ENCODE data around the gene TMEM239.

Gene TMEM239

DNA sequence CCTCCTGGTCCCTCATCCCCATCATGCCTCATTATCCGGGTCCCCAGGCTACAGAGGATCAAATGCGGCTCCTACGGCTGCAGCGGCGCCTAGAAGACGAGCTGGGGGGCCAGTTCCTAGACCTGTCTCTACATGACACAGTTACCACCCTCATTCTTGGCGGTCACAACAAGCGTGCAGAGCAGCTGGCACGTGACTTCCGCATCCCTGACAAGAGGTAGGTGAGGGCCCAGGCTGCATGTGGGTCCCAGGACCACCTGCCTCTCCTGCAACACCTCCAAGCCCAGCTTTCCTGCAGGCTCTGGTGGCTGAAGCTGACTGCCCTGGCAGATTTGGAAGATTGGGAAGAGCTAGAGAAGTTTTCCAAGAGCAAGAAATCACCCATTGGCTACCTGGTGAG, 48.9 kb downstream of the TMEM239 start:
- TF ChIP-seq EGR1 (IDR thresholded peaks at IDR 0.05), result no peak
- no peak for TF ChIP-seq TAF1 (IDR thresholded peaks at IDR 0.05; ENCODE audit: low read depth)
- no peak for TF ChIP-seq ZBTB7A (IDR thresholded peaks at IDR 0.05; ENCODE audit: low read depth)
- no peak for TF ChIP-seq CEBPB (IDR thresholded peaks at IDR 0.05)
- no peak for TF ChIP-seq CREB1 (IDR thresholded peaks at IDR 0.05; ENCODE audit: low read depth)
- no peak for TF ChIP-seq NFIC (IDR thresholded peaks at IDR 0.05)
- TF ChIP-seq EP300 (IDR thresholded peaks at IDR 0.05; ENCODE audit: borderline replicate concordance), result no peak
- no peak for TF ChIP-seq FOXM1 (IDR thresholded peaks at IDR 0.05; ENCODE audit: borderline replicate concordance, low read depth)
- no peak for TF ChIP-seq RAD21 (IDR thresholded peaks at IDR 0.05; ENCODE audit: low read depth)
- TF ChIP-seq TCF12 (IDR thresholded peaks at IDR 0.05; ENCODE audit: low read depth), result no peak
- TF ChIP-seq, protein P1, sequence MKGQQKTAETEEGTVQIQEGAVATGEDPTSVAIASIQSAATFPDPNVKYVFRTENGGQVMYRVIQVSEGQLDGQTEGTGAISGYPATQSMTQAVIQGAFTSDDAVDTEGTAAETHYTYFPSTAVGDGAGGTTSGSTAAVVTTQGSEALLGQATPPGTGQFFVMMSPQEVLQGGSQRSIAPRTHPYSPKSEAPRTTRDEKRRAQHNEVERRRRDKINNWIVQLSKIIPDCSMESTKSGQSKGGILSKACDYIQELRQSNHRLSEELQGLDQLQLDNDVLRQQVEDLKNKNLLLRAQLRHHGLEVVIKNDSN (IDR thresholded peaks at IDR 0.05), result no peak
- TF ChIP-seq, protein P2, sequence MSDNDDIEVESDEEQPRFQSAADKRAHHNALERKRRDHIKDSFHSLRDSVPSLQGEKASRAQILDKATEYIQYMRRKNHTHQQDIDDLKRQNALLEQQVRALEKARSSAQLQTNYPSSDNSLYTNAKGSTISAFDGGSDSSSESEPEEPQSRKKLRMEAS (IDR thresholded peaks at IDR 0.05), result no peak
- TF ChIP-seq TEAD4 (IDR thresholded peaks at IDR 0.05), result no peak
- no peak for TF ChIP-seq YY1 (IDR thresholded peaks at IDR 0.05; ENCODE audit: low read depth)
- TF ChIP-seq, protein P3, sequence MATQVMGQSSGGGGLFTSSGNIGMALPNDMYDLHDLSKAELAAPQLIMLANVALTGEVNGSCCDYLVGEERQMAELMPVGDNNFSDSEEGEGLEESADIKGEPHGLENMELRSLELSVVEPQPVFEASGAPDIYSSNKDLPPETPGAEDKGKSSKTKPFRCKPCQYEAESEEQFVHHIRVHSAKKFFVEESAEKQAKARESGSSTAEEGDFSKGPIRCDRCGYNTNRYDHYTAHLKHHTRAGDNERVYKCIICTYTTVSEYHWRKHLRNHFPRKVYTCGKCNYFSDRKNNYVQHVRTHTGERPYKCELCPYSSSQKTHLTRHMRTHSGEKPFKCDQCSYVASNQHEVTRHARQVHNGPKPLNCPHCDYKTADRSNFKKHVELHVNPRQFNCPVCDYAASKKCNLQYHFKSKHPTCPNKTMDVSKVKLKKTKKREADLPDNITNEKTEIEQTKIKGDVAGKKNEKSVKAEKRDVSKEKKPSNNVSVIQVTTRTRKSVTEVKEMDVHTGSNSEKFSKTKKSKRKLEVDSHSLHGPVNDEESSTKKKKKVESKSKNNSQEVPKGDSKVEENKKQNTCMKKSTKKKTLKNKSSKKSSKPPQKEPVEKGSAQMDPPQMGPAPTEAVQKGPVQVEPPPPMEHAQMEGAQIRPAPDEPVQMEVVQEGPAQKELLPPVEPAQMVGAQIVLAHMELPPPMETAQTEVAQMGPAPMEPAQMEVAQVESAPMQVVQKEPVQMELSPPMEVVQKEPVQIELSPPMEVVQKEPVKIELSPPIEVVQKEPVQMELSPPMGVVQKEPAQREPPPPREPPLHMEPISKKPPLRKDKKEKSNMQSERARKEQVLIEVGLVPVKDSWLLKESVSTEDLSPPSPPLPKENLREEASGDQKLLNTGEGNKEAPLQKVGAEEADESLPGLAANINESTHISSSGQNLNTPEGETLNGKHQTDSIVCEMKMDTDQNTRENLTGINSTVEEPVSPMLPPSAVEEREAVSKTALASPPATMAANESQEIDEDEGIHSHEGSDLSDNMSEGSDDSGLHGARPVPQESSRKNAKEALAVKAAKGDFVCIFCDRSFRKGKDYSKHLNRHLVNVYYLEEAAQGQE (IDR thresholded peaks at IDR 0.05; ENCODE audit: low read depth), result no peak

DNA sequence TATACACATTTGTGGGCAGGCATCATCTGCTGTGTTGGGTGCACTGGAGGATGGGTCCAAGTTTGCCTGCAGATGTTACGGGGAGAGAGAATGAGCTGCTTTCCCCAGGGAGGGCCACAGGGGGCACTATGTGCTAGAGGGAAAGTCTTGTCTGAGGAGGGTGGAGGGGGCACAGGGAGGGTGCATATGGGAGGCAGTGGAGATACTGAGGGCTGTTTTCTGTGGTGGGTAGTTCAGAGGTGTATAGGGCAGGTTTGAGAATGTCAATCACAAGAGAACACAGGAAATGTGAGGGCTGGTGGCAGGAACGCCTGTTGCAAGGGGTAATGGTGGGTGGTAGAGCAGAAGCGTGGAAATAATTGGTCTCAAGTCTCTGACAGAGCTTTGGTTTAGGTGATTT, 49.5 kb downstream of the TMEM239 start:
- TF ChIP-seq RAD21 (IDR thresholded peaks at IDR 0.05; ENCODE audit: low read depth) (peak; percentile 39; the same call in 1 of the 2 replicates), NFIC (IDR thresholded peaks at IDR 0.05) (no peak)

DNA sequence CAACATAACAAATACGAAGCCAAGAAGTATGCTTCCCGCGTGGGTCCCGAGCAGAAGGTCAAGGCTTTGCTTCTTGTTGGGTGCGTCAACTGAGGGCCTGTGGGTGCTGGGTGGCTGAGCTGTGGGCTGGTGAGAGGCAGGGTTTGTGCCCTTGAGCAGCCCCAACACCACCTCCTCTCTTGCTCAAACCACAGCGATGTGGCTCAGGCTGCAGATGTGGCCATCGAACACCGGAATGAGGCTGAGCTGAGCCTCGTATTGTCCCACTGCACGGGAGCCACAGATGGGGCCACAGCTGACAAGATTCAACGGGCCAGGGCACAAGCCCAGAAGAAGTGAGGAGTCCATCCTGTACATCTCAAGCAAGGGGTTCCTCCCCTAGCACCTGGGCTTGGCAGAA, 50.1 kb downstream of the TMEM239 start:
- TF ChIP-seq, protein P2 (IDR thresholded peaks at IDR 0.05), result no peak
- no peak for TF ChIP-seq ZBTB7A (IDR thresholded peaks at IDR 0.05; ENCODE audit: low read depth)
- TF ChIP-seq CEBPB (IDR thresholded peaks at IDR 0.05), result no peak
- no peak for TF ChIP-seq TEAD4 (IDR thresholded peaks at IDR 0.05)
- TF ChIP-seq EGR1 (IDR thresholded peaks at IDR 0.05), result no peak
- TF ChIP-seq, protein P1 (IDR thresholded peaks at IDR 0.05), result no peak
- no peak for TF ChIP-seq TCF12 (IDR thresholded peaks at IDR 0.05; ENCODE audit: low read depth)
- no peak for TF ChIP-seq TAF1 (IDR thresholded peaks at IDR 0.05; ENCODE audit: low read depth)
- no peak for TF ChIP-seq RAD21 (IDR thresholded peaks at IDR 0.05; ENCODE audit: low read depth)
- no peak for TF ChIP-seq YY1 (IDR thresholded peaks at IDR 0.05; ENCODE audit: low read depth)

DNA sequence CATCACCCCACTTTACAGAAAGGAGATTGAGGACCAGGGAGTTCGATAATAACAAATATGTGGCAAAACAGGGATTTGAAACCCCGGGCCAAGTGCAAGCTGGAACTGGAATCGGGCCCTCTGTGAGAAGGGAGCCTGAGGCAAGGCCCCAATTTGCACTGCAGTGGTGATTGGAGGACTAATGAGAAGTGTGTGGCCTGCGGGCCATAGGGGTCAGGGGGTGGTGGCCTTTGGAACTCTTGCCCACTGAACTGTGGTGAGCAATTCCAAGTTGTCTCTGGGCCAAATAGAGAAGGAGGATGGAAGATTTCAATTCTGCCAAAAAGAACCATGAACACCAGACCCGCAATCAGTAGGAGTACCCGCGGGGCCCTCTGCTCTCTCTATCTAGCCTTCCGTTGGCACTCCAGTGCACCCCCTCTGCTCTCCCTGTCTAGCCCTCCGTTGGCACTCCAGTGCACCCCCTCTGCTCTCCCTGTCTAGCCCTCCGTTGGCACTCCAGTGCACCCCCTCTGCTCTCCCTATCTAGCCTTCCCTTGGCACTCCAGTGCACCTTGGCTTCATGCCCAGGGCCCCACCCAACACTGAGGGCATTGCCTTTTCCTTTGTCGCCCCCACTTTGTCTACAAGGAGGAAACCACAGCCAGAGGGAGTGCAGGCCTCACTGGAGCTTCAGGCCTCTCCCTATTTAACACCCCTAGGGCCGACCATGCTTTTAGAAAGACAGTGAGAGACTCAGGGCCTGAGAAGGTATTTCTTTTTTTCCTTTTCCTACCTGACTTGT, 51.1 kb downstream of the TMEM239 start:
- TF ChIP-seq ZBTB7A (IDR thresholded peaks at IDR 0.05; ENCODE audit: low read depth) (no peak), NFIC (IDR thresholded peaks at IDR 0.05) (peak; percentile 22; the same call in 1 of the 2 replicates)

Data from Ishikawa (cell line).